Astrocyte (in vitro differentiated cells and primary cell): ENCODE measurements around the gene TNRC18.

Experiments used
- EZH2 ChIP-seq: IDR thresholded peaks from 2 replicates; pipeline ENCODE4 v1.6.1; 2012; ENCODE audit warnings: mild to moderate bottlenecking, low read length, inconsistent platforms; ENCODE audit not compliant: insufficient read depth
- TF ChIP-seq, protein P1 (sequence below): IDR thresholded peaks from 2 replicates; pipeline ENCODE4 v1.5.1; 2011; ENCODE audit warnings: low read depth, mild to moderate bottlenecking, inconsistent platforms, low read length, moderate library complexity; ENCODE audit not compliant: insufficient read depth

DNA sequence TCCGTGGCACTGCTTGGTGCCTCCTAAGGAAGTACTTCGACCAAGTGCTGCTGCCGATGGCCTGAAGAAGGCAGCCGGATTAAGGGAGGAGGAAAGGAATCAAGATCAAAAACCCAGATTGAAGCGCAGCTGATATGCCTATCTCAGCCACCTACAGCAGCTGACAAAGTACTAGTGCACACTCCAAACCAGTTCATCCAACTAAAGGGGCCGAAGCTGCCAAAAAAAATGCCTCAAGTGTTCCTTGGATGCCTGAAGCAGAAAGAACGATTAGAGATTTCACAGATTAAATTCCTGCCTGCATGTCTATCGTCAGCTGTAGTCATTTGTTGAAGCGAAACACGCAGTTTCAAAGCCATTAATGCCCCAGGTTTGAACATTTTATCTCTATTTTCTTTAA lies 65.7 kb downstream of the TNRC18 start:
- TF ChIP-seq, protein P1, sequence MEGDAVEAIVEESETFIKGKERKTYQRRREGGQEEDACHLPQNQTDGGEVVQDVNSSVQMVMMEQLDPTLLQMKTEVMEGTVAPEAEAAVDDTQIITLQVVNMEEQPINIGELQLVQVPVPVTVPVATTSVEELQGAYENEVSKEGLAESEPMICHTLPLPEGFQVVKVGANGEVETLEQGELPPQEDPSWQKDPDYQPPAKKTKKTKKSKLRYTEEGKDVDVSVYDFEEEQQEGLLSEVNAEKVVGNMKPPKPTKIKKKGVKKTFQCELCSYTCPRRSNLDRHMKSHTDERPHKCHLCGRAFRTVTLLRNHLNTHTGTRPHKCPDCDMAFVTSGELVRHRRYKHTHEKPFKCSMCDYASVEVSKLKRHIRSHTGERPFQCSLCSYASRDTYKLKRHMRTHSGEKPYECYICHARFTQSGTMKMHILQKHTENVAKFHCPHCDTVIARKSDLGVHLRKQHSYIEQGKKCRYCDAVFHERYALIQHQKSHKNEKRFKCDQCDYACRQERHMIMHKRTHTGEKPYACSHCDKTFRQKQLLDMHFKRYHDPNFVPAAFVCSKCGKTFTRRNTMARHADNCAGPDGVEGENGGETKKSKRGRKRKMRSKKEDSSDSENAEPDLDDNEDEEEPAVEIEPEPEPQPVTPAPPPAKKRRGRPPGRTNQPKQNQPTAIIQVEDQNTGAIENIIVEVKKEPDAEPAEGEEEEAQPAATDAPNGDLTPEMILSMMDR = no peak
- no peak for TF ChIP-seq EZH2
